Activated T-helper 2 cell treated with anti-CD3 and anti-CD28 coated beads, Interferon-gamma antibody, Interleukin-2, Interleukin-4, amounts not matched to agents 10 μg/mL and 5 μg/mL and 100 μg/mL, durations not matched to agents 14 hours and 24 hours and 36 hours (primary cell): Measurements from ENCODE around the gene EMP3. TPM values are rescaled to one million over a fixed set of nuclear protein-coding genes. Genes with fewer than 3 reads are reported as not detected.
"Not testable (repeated sequence)": the region's sequence is repeated elsewhere in the genome, so short reads cannot be mapped to it uniquely, and the experiment has no call there.

ENCODE experiments used
- DNase-seq: peaks from one replicate; pipeline ENCODE4 v3.0.0; 2021; ENCODE audit warnings: low spot score
- H3K27ac Mint-ChIP-seq: one replicate; pipeline ENCODE4 v1.8.0; 2021; ENCODE audit warnings: mixed read lengths
- H3K27me3 Mint-ChIP-seq: one replicate; pipeline ENCODE4 v1.8.0; 2021; ENCODE audit warnings: low read depth, mixed read lengths
- H3K36me3 Mint-ChIP-seq: one replicate; pipeline ENCODE4 v1.8.0; 2021; ENCODE audit warnings: low read depth, mixed read lengths
- H3K4me1 Mint-ChIP-seq: one replicate; pipeline ENCODE4 v1.8.0; 2021; ENCODE audit warnings: low read depth, mixed read lengths
- H3K4me3 Mint-ChIP-seq: one replicate; pipeline ENCODE4 v1.8.0; 2021; ENCODE audit warnings: low read depth, mild to moderate bottlenecking, moderate library complexity, mixed read lengths
- H3K9me3 Mint-ChIP-seq: one replicate; pipeline ENCODE4 v1.8.0; 2021; ENCODE audit warnings: mixed read lengths
- intact Hi-C: fragments of 100-400 bp; cut with micrococcal nuclease; formaldehyde crosslinking; loops from one replicate; pipeline ENCODE4 v1.15.1; 2023
- total RNA-seq: library from RNA; stranded (reverse); gene quantifications from 2 replicates; pipeline ENCODE4 v1.2.3, GENCODE V29; 2022

Gene EMP3
- total RNA-seq, 1 donor from 2014 or later: 329 TPM

- intact Hi-C loops: no loop called here
- Mint-ChIP-seq H3K9me3 (no peaks in the 10 kb centered on the region), H3K27me3 (no peaks in the 10 kb centered on the region), H3K36me3 (peaks cover 3% of the 10 kb centered on the region), H3K27ac (no peak overlapping the region), H3K4me1 (peaks cover 5% of the 10 kb centered on the region), H3K4me3 (no peak overlapping the region)
- DNase-seq: no peak
These were observed 33.8 kb downstream of the EMP3 start for GRCh38 chr19:48359123-48359522.

- no peak overlapping the region for H3K4me3 Mint-ChIP-seq
- H3K4me1 Mint-ChIP-seq: peaks cover 12% of the 10 kb centered on the region
- H3K9me3 Mint-ChIP-seq: no peaks in the 10 kb centered on the region
- peaks cover 3% of the 10 kb centered on the region for H3K36me3 Mint-ChIP-seq
- intact Hi-C loops: loop anchor here (2.0 kb wide), 3 partner anchors 31 to 149 kb away; partner anchors contain the start of gene LMTK3
- DNase-seq: no peak
- H3K27me3 Mint-ChIP-seq: no peaks in the 10 kb centered on the region
- H3K27ac Mint-ChIP-seq: no peak overlapping the region
These were observed 36.6 kb downstream of the EMP3 start for GRCh38 chr19:48361912-48362311.

GRCh38 chr19:48362716-48363499 is 37.6 kb downstream of the EMP3 start:
- Mint-ChIP-seq H3K36me3 (peaks cover 3% of the 10 kb centered on the region), H3K4me1 (peaks cover 12% of the 10 kb centered on the region), H3K27me3 (no peaks in the 10 kb centered on the region), H3K4me3 (peak overlapping the region; percentile 78), H3K9me3 (no peaks in the 10 kb centered on the region), H3K27ac (peak overlapping the region; percentile 90)
- DNase-seq: peak; percentile 86
- intact Hi-C loops: loop anchor here (1.0 to 2.0 kb wide), 4 partner anchors 32 to 148 kb away; partner anchors contain the start of gene LMTK3

GRCh38 chr19:48363500-48363809 is 38.1 kb downstream of the EMP3 start:
- intact Hi-C loops: loop anchor here (1.0 to 2.0 kb wide), 4 partner anchors 33 to 147 kb away; partner anchors contain the start of gene LMTK3
- Mint-ChIP-seq H3K4me1 (peaks cover 12% of the 10 kb centered on the region), H3K4me3 (peak overlapping the region; percentile 78), H3K36me3 (peaks cover 3% of the 10 kb centered on the region), H3K27me3 (no peaks in the 10 kb centered on the region), H3K27ac (peak overlapping the region; percentile 90), H3K9me3 (no peaks in the 10 kb centered on the region)
- no peak for DNase-seq

- peak within 1 kb of the TSS; percentile 78 for H3K4me3 Mint-ChIP-seq
- DNase-seq: peak; percentile 99
- peaks cover 3% of the 10 kb centered on the region for H3K36me3 Mint-ChIP-seq
- H3K9me3 Mint-ChIP-seq: no peaks in the 10 kb centered on the region
- intact Hi-C loops: loop anchor here (1.0 to 2.0 kb wide), 5 partner anchors 27 to 147 kb away; partner anchors contain the start of genes KDELR1 and LMTK3
- H3K4me1 Mint-ChIP-seq: peaks cover 12% of the 10 kb centered on the region
- no peaks in the 10 kb centered on the region for H3K27me3 Mint-ChIP-seq
- H3K27ac Mint-ChIP-seq: peak within 1 kb of the TSS; percentile 90
These were observed 38.7 kb downstream of the EMP3 start, which contains the start of the genes SYNGR4 and TMEM143 for GRCh38 chr19:48363810-48364597. Gene SYNGR4, plus strand, starts transcription at chr19:48364367. Its CDS starts 1,476 bp downstream, at chr19:48365843. Gene TMEM143, minus strand, starts transcription at chr19:48363940. Its CDS starts 20 bp downstream, at chr19:48363920.

- H3K36me3 Mint-ChIP-seq: peaks cover under 1% of the 10 kb centered on the region
- H3K4me1 Mint-ChIP-seq: peaks cover 12% of the 10 kb centered on the region
- peak overlapping the region; percentile 78 for H3K4me3 Mint-ChIP-seq
- H3K27me3 Mint-ChIP-seq: no peaks in the 10 kb centered on the region
- peak overlapping the region; percentile 90 for H3K27ac Mint-ChIP-seq
- no peaks in the 10 kb centered on the region for H3K9me3 Mint-ChIP-seq
- intact Hi-C loops: loop anchor here (1.0 kb wide), 1 partner anchor 27 kb away; the partner anchor contains the start of gene KDELR1
- no peak for DNase-seq
These were observed 39.4 kb downstream of the EMP3 start for GRCh38 chr19:48364598-48365348.

GRCh38 chr19:48365602-48366001 is 40.2 kb downstream of the EMP3 start:
- no peaks in the 10 kb centered on the region for H3K27me3 Mint-ChIP-seq
- DNase-seq: no peak
- H3K27ac Mint-ChIP-seq: no peak overlapping the region
- no peaks in the 10 kb centered on the region for H3K9me3 Mint-ChIP-seq
- intact Hi-C loops: no loop called here
- no peak overlapping the region for H3K4me3 Mint-ChIP-seq
- H3K36me3 Mint-ChIP-seq: no peaks in the 10 kb centered on the region
- peaks cover 12% of the 10 kb centered on the region for H3K4me1 Mint-ChIP-seq

GRCh38 chr19:48367855-48368254 is 42.5 kb downstream of the EMP3 start:
- H3K27ac Mint-ChIP-seq: no peak overlapping the region

GRCh38 chr19:48368936-48369335 is 43.6 kb downstream of the EMP3 start:
- Mint-ChIP-seq H3K4me1 (peaks cover 7% of the 10 kb centered on the region), H3K27ac (no peak overlapping the region), H3K9me3 (no peaks in the 10 kb centered on the region), H3K36me3 (no peaks in the 10 kb centered on the region), H3K27me3 (peaks cover 3% of the 10 kb centered on the region), H3K4me3 (no peak overlapping the region)
- no peak for DNase-seq
- intact Hi-C loops: no loop called here

More at GRCh38 chr19:48367855-48368254, 42.5 kb downstream of the EMP3 start:
- Mint-ChIP-seq H3K4me1 (peaks cover 9% of the 10 kb centered on the region), H3K4me3 (no peak overlapping the region), H3K9me3 (no peaks in the 10 kb centered on the region), H3K36me3 (no peaks in the 10 kb centered on the region), H3K27me3 (peaks cover 3% of the 10 kb centered on the region)
- DNase-seq: no peak
- intact Hi-C loops: no loop called here

- Mint-ChIP-seq H3K36me3 (no peaks in the 10 kb centered on the region), H3K4me3 (no peak overlapping the region), H3K27me3 (peaks cover 3% of the 10 kb centered on the region), H3K4me1 (no peaks in the 10 kb centered on the region), H3K9me3 (no peaks in the 10 kb centered on the region), H3K27ac (no peak overlapping the region)
- no peak for DNase-seq
- intact Hi-C loops: no loop called here
These were observed 45.6 kb downstream of the EMP3 start for GRCh38 chr19:48370955-48371354.

- Mint-ChIP-seq H3K27ac (no peak overlapping the region), H3K4me1 (no peaks in the 10 kb centered on the region), H3K36me3 (no peaks in the 10 kb centered on the region), H3K4me3 (no peak overlapping the region), H3K27me3 (peaks cover 3% of the 10 kb centered on the region), H3K9me3 (no peaks in the 10 kb centered on the region)
- intact Hi-C loops: no loop called here
- DNase-seq: no peak
These were observed 46.0 kb downstream of the EMP3 start for GRCh38 chr19:48371367-48371766.

- H3K36me3 Mint-ChIP-seq, DNase-seq, intact Hi-C loops, H3K27me3 Mint-ChIP-seq, H3K4me3 Mint-ChIP-seq, H3K4me1 Mint-ChIP-seq, H3K9me3 Mint-ChIP-seq, H3K27ac Mint-ChIP-seq: not testable (repeated sequence)
These were observed 46.4 kb downstream of the EMP3 start for GRCh38 chr19:48371771-48372170.
